Measurements from ENCODE around the gene PACRG.

DNA sequence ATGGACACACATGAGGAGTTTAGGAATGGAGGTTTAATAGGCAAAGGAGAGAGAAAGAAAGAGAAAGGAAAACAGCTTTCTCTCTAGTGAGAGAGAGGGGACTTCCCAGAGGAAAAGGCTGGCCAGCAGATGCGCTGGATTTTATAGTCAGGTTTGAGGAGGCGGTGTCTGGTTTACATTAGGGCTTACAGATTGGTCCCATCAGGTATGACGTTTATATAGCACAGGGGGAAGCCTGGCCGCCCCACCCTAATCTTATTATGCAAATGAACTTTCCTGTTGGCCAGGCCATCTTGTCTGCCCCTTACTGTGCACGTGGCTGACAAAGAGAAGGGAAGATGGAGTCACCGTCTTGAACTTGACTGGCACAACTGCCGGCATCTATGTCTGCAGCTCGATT is 600.1 kb downstream of the PACRG start:
- TF ChIP-seq, protein P1, sequence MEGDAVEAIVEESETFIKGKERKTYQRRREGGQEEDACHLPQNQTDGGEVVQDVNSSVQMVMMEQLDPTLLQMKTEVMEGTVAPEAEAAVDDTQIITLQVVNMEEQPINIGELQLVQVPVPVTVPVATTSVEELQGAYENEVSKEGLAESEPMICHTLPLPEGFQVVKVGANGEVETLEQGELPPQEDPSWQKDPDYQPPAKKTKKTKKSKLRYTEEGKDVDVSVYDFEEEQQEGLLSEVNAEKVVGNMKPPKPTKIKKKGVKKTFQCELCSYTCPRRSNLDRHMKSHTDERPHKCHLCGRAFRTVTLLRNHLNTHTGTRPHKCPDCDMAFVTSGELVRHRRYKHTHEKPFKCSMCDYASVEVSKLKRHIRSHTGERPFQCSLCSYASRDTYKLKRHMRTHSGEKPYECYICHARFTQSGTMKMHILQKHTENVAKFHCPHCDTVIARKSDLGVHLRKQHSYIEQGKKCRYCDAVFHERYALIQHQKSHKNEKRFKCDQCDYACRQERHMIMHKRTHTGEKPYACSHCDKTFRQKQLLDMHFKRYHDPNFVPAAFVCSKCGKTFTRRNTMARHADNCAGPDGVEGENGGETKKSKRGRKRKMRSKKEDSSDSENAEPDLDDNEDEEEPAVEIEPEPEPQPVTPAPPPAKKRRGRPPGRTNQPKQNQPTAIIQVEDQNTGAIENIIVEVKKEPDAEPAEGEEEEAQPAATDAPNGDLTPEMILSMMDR (IDR thresholded peaks at IDR 0.05), result no peak
- TF ChIP-seq POLR2AphosphoS2 (conservative IDR thresholded peaks at IDR 0.05; ENCODE audit: low read length), result no peak
- TF ChIP-seq, protein P2, sequence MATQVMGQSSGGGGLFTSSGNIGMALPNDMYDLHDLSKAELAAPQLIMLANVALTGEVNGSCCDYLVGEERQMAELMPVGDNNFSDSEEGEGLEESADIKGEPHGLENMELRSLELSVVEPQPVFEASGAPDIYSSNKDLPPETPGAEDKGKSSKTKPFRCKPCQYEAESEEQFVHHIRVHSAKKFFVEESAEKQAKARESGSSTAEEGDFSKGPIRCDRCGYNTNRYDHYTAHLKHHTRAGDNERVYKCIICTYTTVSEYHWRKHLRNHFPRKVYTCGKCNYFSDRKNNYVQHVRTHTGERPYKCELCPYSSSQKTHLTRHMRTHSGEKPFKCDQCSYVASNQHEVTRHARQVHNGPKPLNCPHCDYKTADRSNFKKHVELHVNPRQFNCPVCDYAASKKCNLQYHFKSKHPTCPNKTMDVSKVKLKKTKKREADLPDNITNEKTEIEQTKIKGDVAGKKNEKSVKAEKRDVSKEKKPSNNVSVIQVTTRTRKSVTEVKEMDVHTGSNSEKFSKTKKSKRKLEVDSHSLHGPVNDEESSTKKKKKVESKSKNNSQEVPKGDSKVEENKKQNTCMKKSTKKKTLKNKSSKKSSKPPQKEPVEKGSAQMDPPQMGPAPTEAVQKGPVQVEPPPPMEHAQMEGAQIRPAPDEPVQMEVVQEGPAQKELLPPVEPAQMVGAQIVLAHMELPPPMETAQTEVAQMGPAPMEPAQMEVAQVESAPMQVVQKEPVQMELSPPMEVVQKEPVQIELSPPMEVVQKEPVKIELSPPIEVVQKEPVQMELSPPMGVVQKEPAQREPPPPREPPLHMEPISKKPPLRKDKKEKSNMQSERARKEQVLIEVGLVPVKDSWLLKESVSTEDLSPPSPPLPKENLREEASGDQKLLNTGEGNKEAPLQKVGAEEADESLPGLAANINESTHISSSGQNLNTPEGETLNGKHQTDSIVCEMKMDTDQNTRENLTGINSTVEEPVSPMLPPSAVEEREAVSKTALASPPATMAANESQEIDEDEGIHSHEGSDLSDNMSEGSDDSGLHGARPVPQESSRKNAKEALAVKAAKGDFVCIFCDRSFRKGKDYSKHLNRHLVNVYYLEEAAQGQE (IDR thresholded peaks at IDR 0.05), result no peak
